ENCODE measurements around the gene CMTM3.

DNA sequence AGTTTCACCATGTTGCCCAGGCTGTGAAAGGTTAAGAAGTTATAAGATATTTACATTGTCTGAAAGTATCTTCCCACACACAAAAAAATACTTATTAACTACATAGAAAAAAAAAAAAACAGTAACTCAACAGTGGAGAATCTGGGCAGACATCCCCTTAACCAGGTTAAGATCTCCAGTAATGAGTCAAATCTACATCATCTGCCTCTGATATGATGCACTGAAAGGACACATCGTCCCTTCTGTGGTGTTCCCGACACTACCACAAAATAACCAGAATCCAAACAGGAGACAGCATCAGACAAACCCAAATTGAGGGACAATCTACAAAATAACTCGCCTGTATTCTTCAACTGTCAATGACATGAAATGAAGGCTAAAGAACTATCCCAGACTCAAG is 52.0 kb downstream of the CMTM3 start:
- TF ChIP-seq EZH2 (IDR thresholded peaks at IDR 0.05; ENCODE audit: insufficient read depth, poor library complexity, severe bottlenecking): no peak
- TF ChIP-seq EZH2phosphoT487 (IDR thresholded peaks at IDR 0.05; ENCODE audit: insufficient read depth, low read depth): no peak

Measured in GM23248 (cell line).